Measurements from ENCODE around the gene PRR19.

The PRR19 gene

GRCh38 chr19:42284591-42285341 is 17.2 kb upstream of the PRR19 start:
- DNase-seq: peak; percentile 54

- DNase-seq: no peak
Measured at GRCh38 chr19:42285541-42285941, 16.4 kb upstream of the PRR19 start.

- no peak for DNase-seq
Measured at GRCh38 chr19:42285988-42286348, 16.0 kb upstream of the PRR19 start.

- DNase-seq: no peak
Measured at GRCh38 chr19:42286349-42287016, 15.4 kb upstream of the PRR19 start.

GRCh38 chr19:42287017-42287826 is 14.7 kb upstream of the PRR19 start:
- DNase-seq: no peak

- no peak for DNase-seq
Measured at GRCh38 chr19:42287827-42288107, 14.2 kb upstream of the PRR19 start.

- no peak for DNase-seq
Measured at GRCh38 chr19:42288387-42288786, 13.5 kb upstream of the PRR19 start.

- no peak for DNase-seq
Measured at GRCh38 chr19:42288881-42289555, 12.9 kb upstream of the PRR19 start.

GRCh38 chr19:42289556-42290041 is 12.3 kb upstream of the PRR19 start:
- no peak for DNase-seq

- no peak for DNase-seq
Measured at GRCh38 chr19:42290136-42290522, 11.8 kb upstream of the PRR19 start.

- DNase-seq: peak; percentile 52
Measured at GRCh38 chr19:42290523-42291434, 11.2 kb upstream of the PRR19 start.

- DNase-seq: no peak
Measured at GRCh38 chr19:42291435-42291810, 10.5 kb upstream of the PRR19 start.

- no peak for DNase-seq
Measured at GRCh38 chr19:42292042-42292960, 9.6 kb upstream of the PRR19 start.

- no peak for DNase-seq
Measured at GRCh38 chr19:42292963-42293362, 9.0 kb upstream of the PRR19 start.

GRCh38 chr19:42293540-42293939 is 8.4 kb upstream of the PRR19 start:
- DNase-seq: no peak

- no peak for DNase-seq
Measured at GRCh38 chr19:42293948-42294347, 8.0 kb upstream of the PRR19 start.

- DNase-seq: no peak
Measured at GRCh38 chr19:42294471-42295137, 7.3 kb upstream of the PRR19 start.

GRCh38 chr19:42295342-42295741 is 6.6 kb upstream of the PRR19 start:
- no peak for DNase-seq

GRCh38 chr19:42295831-42296525 is 6.0 kb upstream of the PRR19 start:
- DNase-seq: peak; percentile 83

GRCh38 chr19:42297039-42297438 is 4.9 kb upstream of the PRR19 start:
- DNase-seq: no peak

Measured in DMS53 (cell line).